H9 (cell line): ENCODE results near the gene POC5. TPM values are rescaled to one million over a fixed set of nuclear protein-coding genes. Genes with fewer than 3 reads are reported as not detected.

Experiments
- DNase-seq: peaks from one replicate; pipeline ENCODE4 v3.0.0-alpha.2; 2017
- H2AFZ ChIP-seq: one replicate; pipeline ENCODE4 v1.6.1; 2013; ENCODE audit warnings: mild to moderate bottlenecking, low read length, control low read depth, moderate library complexity
- H2AK5ac ChIP-seq: 2 replicates; pipeline ENCODE4 v1.6.1; 2013; ENCODE audit warnings: low read length, control low read depth, mixed read lengths; ENCODE audit not compliant: insufficient read length
- H2BK120ac ChIP-seq: one replicate; pipeline ENCODE4 v1.6.1; 2013; ENCODE audit warnings: low read depth, mild to moderate bottlenecking, low read length, control low read depth, inconsistent platforms; ENCODE audit not compliant: poor library complexity, severe bottlenecking
- H2BK12ac ChIP-seq: 2 replicates; pipeline ENCODE4 v1.6.1; 2013; ENCODE audit warnings: low read length, control low read depth, mixed read lengths, low read depth; ENCODE audit not compliant: insufficient read length
- H2BK15ac ChIP-seq: 2 replicates; pipeline ENCODE4 v1.6.1; 2013; ENCODE audit warnings: low read depth, low read length, control low read depth
- H2BK20ac ChIP-seq: one replicate; pipeline ENCODE4 v1.6.1; 2013; ENCODE audit warnings: low read depth, mild to moderate bottlenecking, low read length, control low read depth, inconsistent platforms; ENCODE audit not compliant: poor library complexity, severe bottlenecking
- H2BK5ac ChIP-seq: 2 replicates; pipeline ENCODE4 v1.6.1; 2013; ENCODE audit warnings: low read length, control low read depth, mixed read lengths; ENCODE audit not compliant: insufficient read length
- H3K14ac ChIP-seq: 2 replicates; pipeline ENCODE4 v1.6.1; 2013; ENCODE audit warnings: low read length, control low read depth; ENCODE audit not compliant: insufficient read depth
- H3K18ac ChIP-seq: 2 replicates; pipeline ENCODE4 v1.6.1; 2013; ENCODE audit warnings: low read depth, mild to moderate bottlenecking, mixed read lengths, low read length, control low read depth; ENCODE audit not compliant: insufficient read length
- H3K23ac ChIP-seq: 2 replicates; pipeline ENCODE4 v1.6.1; 2013; ENCODE audit warnings: low read length, control low read depth, mixed read lengths, low read depth; ENCODE audit not compliant: insufficient read length
- H3K23me2 ChIP-seq: 2 replicates; pipeline ENCODE4 v1.6.1; 2013; ENCODE audit warnings: low read depth, mild to moderate bottlenecking, mixed read lengths, low read length, control low read depth; ENCODE audit not compliant: insufficient read length, poor library complexity, severe bottlenecking
- H3K27ac ChIP-seq: 2 replicates; pipeline ENCODE4 v1.5.1; 2013; ENCODE audit warnings: low read length, control low read depth, mixed read lengths, low read depth; ENCODE audit not compliant: insufficient read length
- H3K27me3 ChIP-seq: 2 replicates; pipeline ENCODE4 v1.6.1; 2013; ENCODE audit warnings: low read length, control low read depth, inconsistent platforms; ENCODE audit not compliant: insufficient read depth
- H3K4ac ChIP-seq: 2 replicates; pipeline ENCODE4 v1.6.1; 2013; ENCODE audit warnings: low read depth, mild to moderate bottlenecking, control low read depth, inconsistent platforms, low read length, moderate library complexity
- H3K4me1 ChIP-seq: 2 replicates; pipeline ENCODE4 v1.6.1; 2013; ENCODE audit warnings: low read length, control low read depth, inconsistent platforms; ENCODE audit not compliant: insufficient read depth
- H3K4me2 ChIP-seq: 2 replicates; pipeline ENCODE4 v1.6.1; 2013; ENCODE audit warnings: low read length, control low read depth, mixed read lengths; ENCODE audit not compliant: insufficient read length, insufficient read depth
- H3K56ac ChIP-seq: 2 replicates; pipeline ENCODE4 v1.6.1; 2013; ENCODE audit warnings: low read depth, mild to moderate bottlenecking, mixed read lengths, low read length, control low read depth; ENCODE audit not compliant: insufficient read length
- H3K79me1 ChIP-seq: 2 replicates; pipeline ENCODE4 v1.6.1; 2013; ENCODE audit warnings: low read depth, mild to moderate bottlenecking, moderate library complexity, low read length, control low read depth, inconsistent platforms; ENCODE audit not compliant: insufficient read depth, poor library complexity, severe bottlenecking
- H3K79me2 ChIP-seq: 2 replicates; pipeline ENCODE4 v1.6.1; 2013; ENCODE audit warnings: low read length, control low read depth, inconsistent platforms; ENCODE audit not compliant: insufficient read depth
- H3K9ac ChIP-seq: 2 replicates; pipeline ENCODE4 v1.6.1; 2013; ENCODE audit warnings: low read length, control low read depth, mixed read lengths; ENCODE audit not compliant: insufficient read length; ENCODE audit errors: extremely low read depth
- H3K9me3 ChIP-seq: one replicate; pipeline ENCODE4 v1.6.1; 2013; ENCODE audit warnings: low read depth, low read length, inconsistent platforms; ENCODE audit not compliant: control insufficient read depth
- H3T11ph ChIP-seq: one replicate; pipeline ENCODE4 v1.6.1; 2013; ENCODE audit warnings: mild to moderate bottlenecking, low read length, control low read depth, inconsistent platforms
- H4K20me1 ChIP-seq: one replicate; pipeline ENCODE4 v1.6.1; 2013; ENCODE audit not compliant: control insufficient read depth, insufficient read length, insufficient read depth
- H4K5ac ChIP-seq: 2 replicates; pipeline ENCODE4 v1.6.1; 2013; ENCODE audit warnings: low read depth, mild to moderate bottlenecking, mixed read lengths, low read length, control low read depth; ENCODE audit not compliant: insufficient read length
- H4K8ac ChIP-seq: replicated peaks from 2 replicates; pipeline ENCODE4 v1.6.1; 2013; ENCODE audit warnings: low read length, control low read depth, mixed read lengths, low read depth; ENCODE audit not compliant: insufficient read length
- H4K91ac ChIP-seq: 2 replicates; pipeline ENCODE4 v1.6.1; 2013; ENCODE audit warnings: low read depth, mild to moderate bottlenecking, moderate library complexity, mixed read lengths, low read length, control low read depth; ENCODE audit not compliant: insufficient read length
- H3K27ac Mint-ChIP-seq, 3 experiments: 2 replicates in 2 of 3; 3 replicates in 1 of 3; pipeline ENCODE4 v1.8.0; 2020 to 2021; ENCODE audit warnings: mixed read lengths in 3 of 3, mild to moderate bottlenecking in 1 of 3, moderate library complexity in 1 of 3
- H3K27me3 Mint-ChIP-seq: 2 replicates; pipeline ENCODE4 v1.8.0; 2021; ENCODE audit warnings: low read depth, mild to moderate bottlenecking, moderate library complexity, mixed read lengths
- H3K36me3 Mint-ChIP-seq, 3 experiments: 2 replicates in 2 of 3; 3 replicates in 1 of 3; pipeline ENCODE4 v1.8.0; 2020 to 2021; ENCODE audit warnings: low read depth in 3 of 3, mixed read lengths in 3 of 3; ENCODE audit not compliant: insufficient read depth in 1 of 3
- H3K4me1 Mint-ChIP-seq, 2 experiments: 2 replicates each; pipeline ENCODE4 v1.8.0; 2020; ENCODE audit warnings: mixed read lengths in 2 of 2
- H3K4me3 Mint-ChIP-seq, 2 experiments: 2 replicates in 1 of 2; 3 replicates in 1 of 2; pipeline ENCODE4 v1.8.0; 2020 to 2021; ENCODE audit warnings: mild to moderate bottlenecking in 2 of 2, mixed read lengths in 2 of 2, moderate library complexity in 1 of 2
- H3K9me3 Mint-ChIP-seq, 2 experiments: 2 replicates in 1 of 2; 3 replicates in 1 of 2; pipeline ENCODE4 v1.8.0; 2020; ENCODE audit warnings: mild to moderate bottlenecking in 2 of 2, mixed read lengths in 2 of 2, moderate library complexity in 1 of 2
- CTCF ChIP-seq: fragments of 200-600 bp; sonication (generic); conservative IDR thresholded peaks from 3 replicates; pipeline ENCODE4 v1.8.0; 2021; ENCODE audit warnings: antibody characterized with exemption, mild to moderate bottlenecking
- WGBS: extraction: QIAGEN DNeasy Blood & Tissue Kit; methylation state at CpG from one replicate; pipeline ENCODE4 v1.1.7; 2013; ENCODE audit warnings: missing lambda C conversion rate, low lambda C conversion rate, mixed read lengths; ENCODE audit not compliant: insufficient read length; ENCODE audit errors: extremely low coverage; 5-methylcytosine and 5-hydroxymethylcytosine counted together
- total RNA-seq: library from RNA; stranded (reverse); gene quantifications from 2 replicates; pipeline ENCODE4 v1.2.1, GENCODE V29; 2021

POC5 gene
- total RNA-seq, 1 experiment from 2014 or later: 12.2 TPM

GRCh38 chr5:75706775-75707174 lies 10.5 kb downstream of the POC5 start:
- H4K5ac ChIP-seq: no peak overlapping the region
- H4K20me1 ChIP-seq: no peaks in the 10 kb centered on the region

More at GRCh38 chr5:75706775-75707174, 10.5 kb downstream of the POC5 start:
- peaks cover 18 to 30% (median 28%) of the 10 kb centered on the region in 3 experiments for H3K36me3 Mint-ChIP-seq
- H2BK120ac ChIP-seq: no peak overlapping the region
- no peak overlapping the region for H2BK20ac ChIP-seq
- H3K4me2 ChIP-seq: no peak overlapping the region
- H3K9me3 ChIP-seq: no peaks in the 10 kb centered on the region
- H2AK5ac ChIP-seq: no peak overlapping the region
- no peak overlapping the region for H3K18ac ChIP-seq
- H3K27ac ChIP-seq: no peak overlapping the region
- no peak for TF ChIP-seq CTCF
- H3K27me3 Mint-ChIP-seq: no peaks in the 10 kb centered on the region
- H3T11ph ChIP-seq: no peak overlapping the region
- H2BK12ac ChIP-seq: no peak overlapping the region
- no peak overlapping the region for H2AFZ ChIP-seq
- no peak overlapping the region for H3K27ac Mint-ChIP-seq
- no peak for DNase-seq
- H3K4me3 Mint-ChIP-seq: no peak overlapping the region
- H2BK5ac ChIP-seq: no peak overlapping the region
- H3K9me3 Mint-ChIP-seq: no peaks in the 10 kb centered on the region
- H3K23me2 ChIP-seq: no peaks in the 10 kb centered on the region
- H3K14ac ChIP-seq: no peak overlapping the region
- no peaks in the 10 kb centered on the region for H3K79me2 ChIP-seq
- H3K9ac ChIP-seq: no peak overlapping the region
- H2BK15ac ChIP-seq: no peak overlapping the region
- no peaks in the 10 kb centered on the region for H3K79me1 ChIP-seq
- H3K56ac ChIP-seq: no peak overlapping the region
- no peak overlapping the region for H3K23ac ChIP-seq
- H3K4me1 ChIP-seq: no peaks in the 10 kb centered on the region
- no peaks in the 10 kb centered on the region for H3K27me3 ChIP-seq
- no peak overlapping the region for H3K4ac ChIP-seq
- no peak overlapping the region for H4K8ac ChIP-seq
- no CpG with 5 or more reads among the region's 3 CpGs for WGBS
- no peaks in the 10 kb centered on the region for H3K4me1 Mint-ChIP-seq
- no peak overlapping the region for H4K91ac ChIP-seq
